Heart left ventricle (tissue), 16 donors: Measurements from ENCODE around the gene GTF2IRD1. TPM values are rescaled to one million over a fixed set of nuclear protein-coding genes. Genes with fewer than 3 reads are reported as not detected.
"Not testable (repeated sequence)": the region's sequence is repeated elsewhere in the genome, so short reads cannot be mapped to it uniquely, and the experiment has no call there.

Experiments
- ATAC-seq, 4 donors: fragments of 200-7000 bp; cut with Tn5 transposase; one replicate each; pipeline ENCODE4 v1.9.1; 2020 to 2022; ENCODE audit warnings: moderate library complexity in 4 of 4, mild to moderate bottlenecking in 3 of 4, moderate number of reproducible peaks in 1 of 4
- DNase-seq, 5 donors: peaks; one replicate each; pipeline ENCODE4 v3.0.0-alpha.2; 2020
- H3K27ac ChIP-seq, 12 donors: fragments of 200-600 bp; sonication (generic) in 4 of 12; one replicate each; pipeline versions ENCODE4 v1.5.0 to v1.8.0; 2016 to 2022; ENCODE audit warnings: mild to moderate bottlenecking in 2 of 12
- H3K27me3 ChIP-seq, 9 donors: fragments of 200-600 bp; sonication (generic) in 2 of 9; one replicate each; pipeline versions ENCODE4 v1.5.1 to v1.8.0; 2016 to 2022; ENCODE audit warnings: mild to moderate bottlenecking in 3 of 9
- H3K36me3 ChIP-seq, 9 donors: fragments of 200-600 bp; sonication (generic) in 2 of 9; one replicate each; pipeline versions ENCODE4 v1.5.0 to v1.8.0; 2018 to 2022; ENCODE audit warnings: mild to moderate bottlenecking in 2 of 9
- H3K4me1 ChIP-seq, 12 donors: fragments of 200-600 bp; sonication (generic) in 4 of 12; one replicate each; pipeline versions ENCODE4 v1.5.0 to v1.8.0; 2016 to 2022; ENCODE audit warnings: mild to moderate bottlenecking in 3 of 12
- H3K4me3 ChIP-seq, 12 donors: fragments of 200-600 bp; sonication (generic) in 4 of 12; one replicate each; pipeline versions ENCODE4 v1.5.0 to v1.8.0; 2017 to 2022; ENCODE audit warnings: mild to moderate bottlenecking in 9 of 12, moderate library complexity in 4 of 12
- H3K9me3 ChIP-seq, 12 donors: fragments of 200-600 bp; sonication (generic) in 4 of 12; one replicate each; pipeline versions ENCODE4 v1.5.0 to v1.8.0; 2016 to 2022; ENCODE audit warnings: mild to moderate bottlenecking in 1 of 12
- CTCF ChIP-seq, 12 donors: fragments of 200-600 bp; sonication (generic) in 4 of 12; IDR thresholded peaks; one replicate each; pipeline versions ENCODE4 v1.5.0 to v1.8.0; 2018 to 2022; ENCODE audit warnings: antibody characterized with exemption in 12 of 12, mild to moderate bottlenecking in 5 of 12
- POLR2A ChIP-seq, 2 donors: fragments of 450-650 bp; IDR thresholded peaks; one replicate each; pipeline ENCODE4 v1.6.1; 2017; ENCODE audit warnings: antibody characterized with exemption in 2 of 2, mild to moderate bottlenecking in 2 of 2, moderate library complexity in 2 of 2
- WGBS, 4 donors: extraction: QIAGEN DNeasy Blood & Tissue Kit in 2 of 4; methylation state at CpG; one replicate each; pipeline versions ENCODE4 v1.1.5 to v1.1.7; 2013 to 2018; 5-methylcytosine and 5-hydroxymethylcytosine counted together
- intact Hi-C, 10 donors: fragments of 100-400 bp; cut with DNase I; formaldehyde crosslinking; loops; one replicate each; pipeline versions ENCODE4 v1.11.1 to v1.14.2; 2022
- polyA plus RNA-seq, 2 donors: library from polyadenylated mRNA; stranded (reverse); fragments of 200-250 nt; gene quantifications; one replicate each; pipeline ENCODE4 v1.2.3, GENCODE V29; 2013
- total RNA-seq, 9 donors: library from RNA; depleted of rRNA in 2 of 9; stranded (reverse); fragments of >200 nt in 2 of 9; fragmentation: NEBNext Ultra II Directional in 3 of 9; extraction: Animal tissue kit (Norgen Biotek cat#: 25700) in 3 of 9; gene quantifications; one replicate each; pipeline versions ENCODE4 v1.1.0 to v1.2.4, GENCODE V29; 2016 to 2023
- donor health status: ischemic (EF 13 %, LVEDD 7.1; RV severe dilation, severe dysfunction).
- donor health status: healthy with polysubstance abuse.
- donor health status: DM: no; HTN: yes; CAD: no.
- donor health status: DM: no; HTN: no; CAD: no.
- donor health status: ischemic (EF 25% LVEDD 6.9; RV normal size, moderate dysfunction).
- donor health status: ischemic (EF 25% LVEDD 5.7; RV mildly dilated, moderate dysfunction).
- donor health status: healthy.
- donor health status: DM: yes; HTN: yes; CAD: no.
- donor health status: ischemic (EF 35%, LVEDD 5.7; RV mildly dilated, moderate dysfunction).
- donor health status: nonischemic (EF 11% LVEDD 7.7; RV severe dilation, severe dysfunction).
- donor health status: DM: yes; HTN: yes; CAD: no.
- donor health status: PGD.
- donor health status: ischemic (EF 29% LVEDD 5.4; RV normal size, mild dysfunction).
- donor health status: nonischemic (EF 23%, LVEDD 6.1; RV moderate dilation, normal function).

GTF2IRD1 gene
- total and polyA plus RNA-seq, 11 donors: 10.0 to 40.4 (median 15.6) TPM

DNA sequence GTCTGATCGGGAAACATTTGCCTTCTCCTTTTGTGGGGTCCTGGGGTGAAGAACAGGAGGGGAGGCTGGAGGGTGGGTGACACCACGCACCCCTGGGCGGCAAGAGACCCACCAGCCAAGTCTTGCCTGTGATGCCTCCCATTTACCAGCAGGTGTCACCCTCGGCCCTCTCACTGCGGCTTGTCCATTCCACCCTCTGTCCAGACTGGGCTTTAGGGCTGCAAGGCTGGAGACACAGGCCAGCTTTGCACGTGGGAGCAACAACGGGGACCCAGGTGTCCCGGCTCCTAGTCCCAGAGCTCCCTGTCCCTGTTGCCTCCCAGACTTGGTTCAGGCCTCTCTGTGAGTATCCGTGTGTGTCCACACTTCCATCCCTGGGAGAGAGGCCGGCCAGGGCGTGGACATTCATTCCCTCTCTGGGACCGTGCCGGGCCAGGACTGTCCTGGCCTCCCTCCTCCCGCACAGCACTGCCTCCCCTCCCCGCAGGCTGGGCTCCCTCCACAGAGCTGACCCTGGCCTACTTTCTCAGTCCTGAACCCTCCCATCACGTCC, 36.2 kb upstream of the GTF2IRD1 start:
- intact Hi-C loops: loop anchor here in 6 of 10 donors (2.0 to 10.0 kb wide), 5 partner anchors 147 to 630 kb away; no protein-coding TSS in a partner anchor
- Histone ChIP-seq H3K27ac (no peak overlapping the region), H3K36me3 (no peaks in the 10 kb centered on the region), H3K9me3 (no peaks in the 10 kb centered on the region), H3K4me3 (no peak overlapping the region), H3K27me3 (peaks cover 0 to 4% (median 0%) of the 10 kb centered on the region in 9 donors), H3K4me1 (peaks cover 0 to 6% (median 0%) of the 10 kb centered on the region in 12 donors)
- 8 to 26% (median 23%) methylated on average over 11 to 16 of the region's 16 CpGs for WGBS, 4 donors
- DNase-seq (peak; percentile 59 to 83 (median 68)), ATAC-seq (peak; percentile 71 to 96 (median 94))
- TF ChIP-seq CTCF (IDR thresholded peaks at IDR 0.05) (peak; percentile 86 to 99 (median 96)), POLR2A (IDR thresholded peaks at IDR 0.05) (no peak)

- intact Hi-C loops: loop anchor here in 5 of 10 donors (2.0 to 10.0 kb wide), 5 partner anchors 147 to 629 kb away; no protein-coding TSS in a partner anchor
- 67 to 80% (median 76%) methylated on average over 4 to 8 of the region's 8 CpGs for WGBS, 4 donors
- H3K4me1 ChIP-seq: peaks cover 0 to 6% (median 0%) of the 10 kb centered on the region in 12 donors
- no peak overlapping the region for H3K27ac ChIP-seq
- H3K9me3 ChIP-seq: no peaks in the 10 kb centered on the region
- DNase-seq (peak in 1 of 5 donors; percentile 37), ATAC-seq (peak in 2 of 4 donors; percentile 21 to 34)
- no peaks in the 10 kb centered on the region for H3K36me3 ChIP-seq
- peaks cover 0 to 4% (median 0%) of the 10 kb centered on the region in 9 donors for H3K27me3 ChIP-seq
- no peak for TF ChIP-seq CTCF (IDR thresholded peaks at IDR 0.05)
- no peak for TF ChIP-seq POLR2A (IDR thresholded peaks at IDR 0.05)
- no peak overlapping the region for H3K4me3 ChIP-seq
These were observed 35.6 kb upstream of the GTF2IRD1 start for GRCh38 chr7:74418076-74418475.

GRCh38 chr7:74418538-74418937, 35.2 kb upstream of the GTF2IRD1 start:
- no peaks in the 10 kb centered on the region for H3K9me3 ChIP-seq
- H3K4me3 ChIP-seq: no peak overlapping the region
- no peak for DNase-seq
- intact Hi-C loops: loop anchor here in 5 of 10 donors (2.0 to 10.0 kb wide), 5 partner anchors 146 to 629 kb away; no protein-coding TSS in a partner anchor
- ATAC-seq: no peak
- H3K4me1 ChIP-seq: peaks cover 0 to 6% (median 0%) of the 10 kb centered on the region in 12 donors
- H3K27ac ChIP-seq: no peak overlapping the region
- no peaks in the 10 kb centered on the region for H3K36me3 ChIP-seq
- no peak for TF ChIP-seq CTCF (IDR thresholded peaks at IDR 0.05)
- TF ChIP-seq POLR2A (IDR thresholded peaks at IDR 0.05): no peak
- WGBS, 4 donors: 81 to 86% (median 83%) methylated on average over 10 of the region's 10 CpGs
- H3K27me3 ChIP-seq: peaks cover 0 to 4% (median 0%) of the 10 kb centered on the region in 9 donors

DNA sequence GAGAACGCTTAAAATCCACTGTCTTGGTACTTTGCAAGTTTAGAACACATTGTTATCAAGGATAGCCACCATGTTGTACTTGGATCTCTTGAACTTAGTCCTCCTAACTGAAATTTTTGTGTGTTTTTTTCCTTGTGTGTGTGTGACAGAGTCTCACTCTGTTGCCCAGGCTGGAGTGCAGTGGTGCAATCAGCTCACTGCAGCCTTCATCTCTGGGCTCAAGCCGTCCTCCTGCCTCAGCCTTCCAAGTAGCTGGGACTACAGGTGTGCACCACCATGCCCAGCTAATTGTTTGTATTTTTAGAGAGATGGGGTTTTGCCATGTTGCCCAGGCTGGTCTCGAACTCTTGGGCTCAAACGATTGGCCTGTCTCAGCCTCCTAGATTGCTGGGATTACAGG, 34.5 kb upstream of the GTF2IRD1 start:
- intact Hi-C loops: loop anchor here in 5 of 10 donors (2.0 to 10.0 kb wide), 5 partner anchors 146 to 628 kb away; no protein-coding TSS in a partner anchor
- H3K9me3 ChIP-seq, H3K27me3 ChIP-seq, H3K36me3 ChIP-seq, DNase-seq, ATAC-seq, H3K27ac ChIP-seq, H3K4me3 ChIP-seq, H3K4me1 ChIP-seq: not testable (repeated sequence)
- 55 to 74% (median 58%) methylated on average over 3 to 4 of the region's 4 CpGs for WGBS, 4 donors
